Breast epithelium (tissue), 3 donors: ENCODE measurements around the gene LSM2.

Source experiments
- POLR2AphosphoS5 ChIP-seq, 3 donors: sonication (generic); formaldehyde crosslinking; IDR thresholded peaks; one replicate each; pipeline ENCODE4 v1.6.1; 2017; ENCODE audit warnings: antibody characterized with exemption in 3 of 3
- TF ChIP-seq, protein P1 (sequence below), 3 donors: fragments of 450-650 bp; IDR thresholded peaks; one replicate each; pipeline ENCODE4 v1.5.1; 2016 to 2017; ENCODE audit warnings: antibody characterized with exemption in 3 of 3, mild to moderate bottlenecking in 3 of 3, moderate library complexity in 3 of 3

GRCh38 chr6:31799781-31800180 lies 7.0 kb downstream of the LSM2 start:
- TF ChIP-seq, protein P1, sequence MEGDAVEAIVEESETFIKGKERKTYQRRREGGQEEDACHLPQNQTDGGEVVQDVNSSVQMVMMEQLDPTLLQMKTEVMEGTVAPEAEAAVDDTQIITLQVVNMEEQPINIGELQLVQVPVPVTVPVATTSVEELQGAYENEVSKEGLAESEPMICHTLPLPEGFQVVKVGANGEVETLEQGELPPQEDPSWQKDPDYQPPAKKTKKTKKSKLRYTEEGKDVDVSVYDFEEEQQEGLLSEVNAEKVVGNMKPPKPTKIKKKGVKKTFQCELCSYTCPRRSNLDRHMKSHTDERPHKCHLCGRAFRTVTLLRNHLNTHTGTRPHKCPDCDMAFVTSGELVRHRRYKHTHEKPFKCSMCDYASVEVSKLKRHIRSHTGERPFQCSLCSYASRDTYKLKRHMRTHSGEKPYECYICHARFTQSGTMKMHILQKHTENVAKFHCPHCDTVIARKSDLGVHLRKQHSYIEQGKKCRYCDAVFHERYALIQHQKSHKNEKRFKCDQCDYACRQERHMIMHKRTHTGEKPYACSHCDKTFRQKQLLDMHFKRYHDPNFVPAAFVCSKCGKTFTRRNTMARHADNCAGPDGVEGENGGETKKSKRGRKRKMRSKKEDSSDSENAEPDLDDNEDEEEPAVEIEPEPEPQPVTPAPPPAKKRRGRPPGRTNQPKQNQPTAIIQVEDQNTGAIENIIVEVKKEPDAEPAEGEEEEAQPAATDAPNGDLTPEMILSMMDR (IDR thresholded peaks at IDR 0.05): no peak
- TF ChIP-seq POLR2AphosphoS5 (IDR thresholded peaks at IDR 0.05): no peak
